Mesothelial cell of epicardium (in vitro differentiated cells): ENCODE results near the gene PTPRN2. TPM values are rescaled to one million over a fixed set of nuclear protein-coding genes. Genes with fewer than 3 reads are reported as not detected.

ENCODE experiments used
- DNase-seq, 2 experiments: peaks; one replicate each; pipeline ENCODE4 v3.0.0; 2021; ENCODE audit warnings: low spot score in 2 of 2; ENCODE audit not compliant: unreplicated experiment in 2 of 2
- H3K27ac Mint-ChIP-seq: 2 replicates; pipeline ENCODE4 v1.8.0; 2021; ENCODE audit warnings: mixed read lengths
- H3K27me3 Mint-ChIP-seq: 2 replicates; pipeline ENCODE4 v1.8.0; 2021; ENCODE audit warnings: low read depth, mixed read lengths
- H3K36me3 Mint-ChIP-seq: 2 replicates; pipeline ENCODE4 v1.8.0; 2021; ENCODE audit warnings: mixed read lengths
- H3K4me1 Mint-ChIP-seq: 2 replicates; pipeline ENCODE4 v1.8.0; 2021; ENCODE audit warnings: mixed read lengths
- H3K4me3 Mint-ChIP-seq: 2 replicates; pipeline ENCODE4 v1.8.0; 2021; ENCODE audit warnings: mild to moderate bottlenecking, moderate library complexity, mixed read lengths
- H3K9me3 Mint-ChIP-seq: 2 replicates; pipeline ENCODE4 v1.8.0; 2021; ENCODE audit warnings: mixed read lengths
- total RNA-seq: library from RNA; stranded (reverse); gene quantifications from 3 replicates; pipeline ENCODE4 v1.2.1, GENCODE V29; 2021
- TF ChIP-seq, protein P1 (sequence below): fragments of 200-600 bp; sonication (generic); IDR thresholded peaks from one replicate; pipeline ENCODE4 v1.5.0; 2021; ENCODE audit warnings: antibody characterized with exemption; ENCODE audit not compliant: unreplicated experiment

Gene PTPRN2
- total RNA-seq, 1 donor from 2014 or later: 2.2 TPM

DNA sequence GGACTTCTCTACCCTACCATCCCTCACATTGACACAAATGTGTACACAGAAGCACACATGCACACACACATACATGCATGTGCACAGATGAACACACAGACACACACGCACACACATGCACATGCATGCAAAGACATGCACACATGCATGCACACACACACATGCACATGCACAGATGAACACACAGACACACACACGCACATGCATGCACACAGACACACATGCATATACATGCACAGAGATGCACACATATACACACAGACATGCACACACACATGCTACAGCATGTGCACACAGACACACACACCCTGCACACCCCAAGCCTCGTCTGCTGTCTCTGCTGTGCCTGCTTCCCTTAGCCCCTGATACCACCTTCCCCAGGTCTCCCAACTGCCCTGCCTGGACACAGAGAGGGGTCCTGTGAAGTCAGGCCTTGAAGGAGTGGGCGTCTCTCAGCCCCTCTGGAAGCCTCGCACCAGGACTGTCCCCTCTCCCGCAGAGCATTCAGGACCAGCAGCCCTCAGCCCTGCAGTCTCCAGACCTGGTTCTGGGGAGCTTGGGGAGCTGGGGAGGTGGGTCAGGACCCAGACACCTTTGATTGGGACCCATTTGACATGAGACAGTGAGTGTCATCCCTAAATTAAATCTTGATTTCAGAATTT, 1069.0 kb downstream of the PTPRN2 start:
- Mint-ChIP-seq H3K36me3 (no peaks in the 10 kb centered on the region), H3K4me3 (no peak overlapping the region), H3K27ac (no peak overlapping the region), H3K27me3 (peaks cover 11% of the 10 kb centered on the region), H3K9me3 (no peaks in the 10 kb centered on the region), H3K4me1 (no peaks in the 10 kb centered on the region)
- no peak for DNase-seq
- TF ChIP-seq, protein P1, sequence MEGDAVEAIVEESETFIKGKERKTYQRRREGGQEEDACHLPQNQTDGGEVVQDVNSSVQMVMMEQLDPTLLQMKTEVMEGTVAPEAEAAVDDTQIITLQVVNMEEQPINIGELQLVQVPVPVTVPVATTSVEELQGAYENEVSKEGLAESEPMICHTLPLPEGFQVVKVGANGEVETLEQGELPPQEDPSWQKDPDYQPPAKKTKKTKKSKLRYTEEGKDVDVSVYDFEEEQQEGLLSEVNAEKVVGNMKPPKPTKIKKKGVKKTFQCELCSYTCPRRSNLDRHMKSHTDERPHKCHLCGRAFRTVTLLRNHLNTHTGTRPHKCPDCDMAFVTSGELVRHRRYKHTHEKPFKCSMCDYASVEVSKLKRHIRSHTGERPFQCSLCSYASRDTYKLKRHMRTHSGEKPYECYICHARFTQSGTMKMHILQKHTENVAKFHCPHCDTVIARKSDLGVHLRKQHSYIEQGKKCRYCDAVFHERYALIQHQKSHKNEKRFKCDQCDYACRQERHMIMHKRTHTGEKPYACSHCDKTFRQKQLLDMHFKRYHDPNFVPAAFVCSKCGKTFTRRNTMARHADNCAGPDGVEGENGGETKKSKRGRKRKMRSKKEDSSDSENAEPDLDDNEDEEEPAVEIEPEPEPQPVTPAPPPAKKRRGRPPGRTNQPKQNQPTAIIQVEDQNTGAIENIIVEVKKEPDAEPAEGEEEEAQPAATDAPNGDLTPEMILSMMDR: no peak

DNA sequence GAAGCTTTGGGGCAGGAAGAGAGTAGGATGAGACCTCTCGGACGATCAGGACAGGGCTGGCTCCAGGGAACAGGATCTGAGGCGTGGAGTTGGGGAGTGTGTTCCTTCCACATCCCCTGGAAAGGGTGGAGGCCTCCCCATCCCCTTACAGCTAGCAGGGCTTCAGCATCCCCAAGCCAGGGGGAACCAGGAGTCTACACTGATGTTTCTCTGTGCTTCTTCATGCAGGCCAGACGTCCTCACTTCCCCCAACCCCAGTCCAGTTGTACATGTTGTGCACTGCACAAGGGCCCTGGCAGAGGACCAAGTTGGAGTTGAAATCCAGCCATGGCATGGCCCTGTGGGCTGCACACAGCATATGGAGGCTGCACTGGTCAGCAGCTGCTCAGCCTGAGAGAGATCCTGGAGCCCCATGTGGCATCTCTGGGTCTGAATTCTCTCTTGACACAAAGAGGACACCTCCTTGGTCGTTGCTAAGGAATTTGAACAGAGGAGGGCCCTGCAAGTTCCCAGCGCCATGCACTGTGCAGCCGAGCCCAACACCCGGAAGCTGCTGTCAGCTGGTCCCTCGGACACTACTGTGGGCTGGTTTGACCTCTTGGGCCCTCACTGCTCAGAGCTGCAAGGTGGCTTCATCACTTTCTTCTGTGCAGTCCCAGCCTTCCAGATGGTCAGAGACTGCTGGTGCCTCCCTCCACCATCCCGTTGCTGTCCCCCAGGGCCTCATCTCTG, 1069.7 kb downstream of the PTPRN2 start:
- Mint-ChIP-seq H3K27me3 (peaks cover 15% of the 10 kb centered on the region), H3K9me3 (no peaks in the 10 kb centered on the region), H3K27ac (no peak overlapping the region), H3K4me1 (no peaks in the 10 kb centered on the region), H3K4me3 (no peak overlapping the region), H3K36me3 (no peaks in the 10 kb centered on the region)
- DNase-seq: peak in 1 of 2 experiments; percentile 22
- TF ChIP-seq, protein P1: no peak

DNA sequence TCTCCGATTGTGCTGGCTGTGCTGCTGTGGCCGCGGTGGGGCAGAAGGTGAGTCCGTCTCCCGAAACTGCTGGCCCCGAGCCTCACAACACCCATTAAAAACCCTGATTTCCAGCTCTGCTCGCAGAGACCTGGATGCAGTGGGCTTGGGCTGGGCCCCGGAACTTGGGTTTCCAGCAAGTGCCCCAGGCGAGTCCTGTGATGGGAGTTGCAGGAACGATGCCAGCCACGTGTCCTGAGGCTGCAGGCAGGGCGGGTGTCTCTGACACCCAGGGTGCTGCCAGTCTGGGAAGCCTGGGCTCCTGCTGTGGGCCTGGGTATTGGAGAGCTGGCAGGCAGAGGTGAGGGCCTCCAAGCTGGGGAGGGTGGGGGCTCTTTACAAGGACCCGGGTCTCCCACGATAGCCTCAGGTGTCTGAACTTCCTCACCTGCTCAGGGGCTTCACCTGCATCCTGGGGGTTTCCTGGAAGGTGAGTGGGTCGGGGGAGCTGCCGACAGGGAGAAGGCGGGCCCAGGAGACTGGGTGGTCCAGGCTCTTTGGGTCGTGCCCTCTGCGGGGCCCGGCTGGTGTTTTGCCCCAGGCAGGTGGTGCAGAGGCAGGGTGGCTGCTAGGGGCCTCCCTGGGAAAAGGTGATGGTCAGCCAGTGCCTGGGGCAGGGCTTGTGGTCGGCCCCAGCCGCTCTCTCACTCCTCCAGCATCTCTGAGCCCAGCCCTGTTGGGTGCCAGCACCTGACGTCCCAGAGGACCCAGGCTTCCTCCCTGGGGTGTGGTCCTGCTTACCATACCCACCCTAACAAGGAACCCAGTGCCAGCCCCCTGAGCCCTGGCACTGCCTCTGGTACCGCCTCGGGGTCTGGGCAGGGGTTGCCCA, 1070.5 kb downstream of the PTPRN2 start:
- H3K9me3 Mint-ChIP-seq: no peaks in the 10 kb centered on the region
- no peaks in the 10 kb centered on the region for H3K36me3 Mint-ChIP-seq
- H3K4me1 Mint-ChIP-seq: no peaks in the 10 kb centered on the region
- H3K27me3 Mint-ChIP-seq: peaks cover 11% of the 10 kb centered on the region
- TF ChIP-seq, protein P1: no peak
- no peak overlapping the region for H3K4me3 Mint-ChIP-seq
- H3K27ac Mint-ChIP-seq: no peak overlapping the region
- DNase-seq: peak in 1 of 2 experiments; percentile 29

DNA sequence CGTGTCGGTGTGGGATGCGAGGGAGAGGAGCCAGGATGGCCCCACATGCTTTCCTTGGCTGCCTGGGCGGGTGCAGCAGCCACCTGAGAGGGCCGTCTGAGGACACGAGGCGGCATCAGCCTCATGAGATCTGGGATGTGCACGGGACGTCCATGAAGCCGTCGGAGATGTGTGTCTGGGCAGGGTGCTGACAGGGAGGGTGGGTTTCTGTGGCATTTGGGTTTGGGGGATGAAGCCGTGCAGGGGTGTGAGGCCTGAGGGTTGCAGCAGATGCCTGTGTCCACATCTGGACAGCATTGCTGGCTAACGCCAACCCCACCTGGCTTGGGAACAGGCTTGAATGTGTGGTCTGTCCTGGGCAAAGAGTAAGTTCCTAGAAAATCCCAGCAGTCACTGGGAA, 1071.3 kb downstream of the PTPRN2 start:
- Mint-ChIP-seq H3K4me1 (no peaks in the 10 kb centered on the region), H3K27me3 (peaks cover 14% of the 10 kb centered on the region), H3K36me3 (no peaks in the 10 kb centered on the region), H3K9me3 (no peaks in the 10 kb centered on the region), H3K27ac (no peak overlapping the region), H3K4me3 (no peak overlapping the region)
- TF ChIP-seq, protein P1: no peak
- peak in 1 of 2 experiments; percentile 25 for DNase-seq

DNA sequence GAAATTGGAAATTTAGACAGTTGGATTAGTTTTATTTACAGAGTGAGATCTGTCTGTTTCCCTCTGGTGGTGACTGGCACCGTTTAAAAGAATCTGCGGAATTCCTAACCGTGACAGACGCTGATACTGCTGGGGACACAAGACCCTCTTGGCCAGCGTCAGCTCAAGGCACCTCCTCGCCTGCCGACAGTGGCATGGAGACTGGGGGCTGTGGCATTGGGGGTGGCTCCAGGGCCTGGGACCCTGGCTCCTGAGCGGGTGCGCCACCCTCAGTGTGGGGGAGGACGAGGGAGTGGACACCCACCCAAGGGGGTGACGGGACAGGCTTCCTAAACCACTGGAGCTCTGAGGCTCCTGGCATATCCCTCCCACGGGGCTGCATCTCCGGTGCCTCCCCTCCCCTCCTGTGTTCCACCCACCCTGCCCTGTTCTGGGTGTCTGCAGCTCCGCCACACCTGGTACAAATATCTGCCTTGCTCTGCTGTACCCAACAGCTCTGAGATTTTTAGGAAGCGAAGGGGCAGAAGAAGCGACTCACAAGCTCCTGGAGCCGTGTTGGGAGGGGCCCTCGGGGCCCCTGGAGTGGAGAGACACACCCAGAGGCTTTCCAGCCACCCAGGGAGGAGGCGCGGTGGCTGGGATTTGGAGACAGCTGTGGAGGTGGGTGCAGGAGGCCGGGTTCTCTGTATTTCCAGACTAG, 1072.1 kb downstream of the PTPRN2 start:
- H3K36me3 Mint-ChIP-seq: no peaks in the 10 kb centered on the region
- no peak for DNase-seq
- no peak overlapping the region for H3K27ac Mint-ChIP-seq
- H3K27me3 Mint-ChIP-seq: peaks cover 16% of the 10 kb centered on the region
- H3K9me3 Mint-ChIP-seq: no peaks in the 10 kb centered on the region
- TF ChIP-seq, protein P1: no peak
- H3K4me3 Mint-ChIP-seq: no peak overlapping the region
- no peaks in the 10 kb centered on the region for H3K4me1 Mint-ChIP-seq
